GM12865 (cell line): ENCODE measurements around the gene MYO18B.

Experiments used
- DNase-seq: peaks from one replicate; pipeline ENCODE4 v3.0.0; 2010; ENCODE audit warnings: low read depth
- H3K4me3 ChIP-seq: 2 replicates; pipeline ENCODE4 v1.5.1; 2011; ENCODE audit warnings: mild to moderate bottlenecking, low read depth, low read length, control low read depth
- TF ChIP-seq, protein P1 (sequence below): IDR thresholded peaks from 2 replicates; pipeline ENCODE4 v1.5.1; 2011; ENCODE audit warnings: low read length, control low read depth, low read depth, inconsistent platforms; ENCODE audit not compliant: insufficient read depth; ENCODE audit errors: missing control alignments

MYO18B gene

DNA sequence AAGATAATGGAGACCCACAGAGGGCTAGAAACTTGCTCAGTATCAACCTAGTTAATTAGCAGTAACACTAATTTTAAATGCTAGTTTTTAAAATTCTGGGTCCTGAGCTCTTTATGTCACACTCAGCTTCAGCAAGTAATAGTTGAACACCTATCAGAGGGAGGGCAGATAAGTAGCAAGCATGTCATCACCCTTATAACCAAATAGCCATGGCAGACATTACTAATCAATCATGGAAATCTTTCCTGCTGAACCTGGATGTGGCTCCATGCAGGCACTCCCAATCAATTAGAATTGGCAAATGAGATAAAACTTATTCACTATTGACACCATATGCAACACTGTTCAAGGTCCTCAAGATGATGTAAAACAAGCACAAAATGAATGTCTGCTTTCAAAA is 315.7 kb downstream of the MYO18B start:
- TF ChIP-seq, protein P1, sequence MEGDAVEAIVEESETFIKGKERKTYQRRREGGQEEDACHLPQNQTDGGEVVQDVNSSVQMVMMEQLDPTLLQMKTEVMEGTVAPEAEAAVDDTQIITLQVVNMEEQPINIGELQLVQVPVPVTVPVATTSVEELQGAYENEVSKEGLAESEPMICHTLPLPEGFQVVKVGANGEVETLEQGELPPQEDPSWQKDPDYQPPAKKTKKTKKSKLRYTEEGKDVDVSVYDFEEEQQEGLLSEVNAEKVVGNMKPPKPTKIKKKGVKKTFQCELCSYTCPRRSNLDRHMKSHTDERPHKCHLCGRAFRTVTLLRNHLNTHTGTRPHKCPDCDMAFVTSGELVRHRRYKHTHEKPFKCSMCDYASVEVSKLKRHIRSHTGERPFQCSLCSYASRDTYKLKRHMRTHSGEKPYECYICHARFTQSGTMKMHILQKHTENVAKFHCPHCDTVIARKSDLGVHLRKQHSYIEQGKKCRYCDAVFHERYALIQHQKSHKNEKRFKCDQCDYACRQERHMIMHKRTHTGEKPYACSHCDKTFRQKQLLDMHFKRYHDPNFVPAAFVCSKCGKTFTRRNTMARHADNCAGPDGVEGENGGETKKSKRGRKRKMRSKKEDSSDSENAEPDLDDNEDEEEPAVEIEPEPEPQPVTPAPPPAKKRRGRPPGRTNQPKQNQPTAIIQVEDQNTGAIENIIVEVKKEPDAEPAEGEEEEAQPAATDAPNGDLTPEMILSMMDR = no peak
- no peak for DNase-seq
- H3K4me3 ChIP-seq = no peak overlapping the region

DNA sequence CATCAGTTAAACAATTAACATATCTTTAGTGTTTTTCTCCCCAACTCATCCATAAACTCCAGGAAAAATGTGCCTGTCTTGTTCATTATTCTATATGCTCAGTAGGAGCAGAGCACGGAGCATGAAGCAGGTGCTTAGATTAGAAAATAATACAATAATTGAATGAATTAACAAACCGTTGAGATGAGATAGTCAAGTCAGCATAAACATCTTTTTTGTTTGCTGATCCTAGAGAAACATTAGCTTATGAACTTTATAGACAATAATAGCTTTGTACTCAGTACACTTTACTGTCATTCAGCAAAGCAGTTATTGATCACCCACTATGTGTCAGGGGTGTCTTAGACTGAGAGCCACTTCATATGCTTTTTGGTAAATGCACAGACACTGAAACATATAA is 322.1 kb downstream of the MYO18B start:
- no peak for DNase-seq
- TF ChIP-seq, protein P1 = no peak
- no peak overlapping the region for H3K4me3 ChIP-seq

DNA sequence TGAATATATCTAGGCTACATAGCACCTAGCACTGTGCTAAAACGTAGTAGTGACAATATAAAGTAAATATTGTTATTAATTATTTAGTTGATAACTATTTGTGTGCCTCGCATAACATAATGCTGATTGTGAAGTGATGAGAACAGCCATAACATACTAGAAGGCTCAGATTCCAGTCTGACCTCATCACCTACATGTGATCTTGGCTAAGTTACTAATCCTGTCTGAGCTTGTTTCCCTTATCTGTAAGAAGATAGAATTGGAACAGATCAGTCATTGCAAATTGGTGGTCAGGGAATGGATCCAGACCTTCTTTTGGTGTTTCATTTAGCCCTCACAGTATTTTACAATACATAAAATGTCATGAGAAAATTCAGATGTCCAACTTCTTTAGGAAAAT is 323.9 kb downstream of the MYO18B start:
- TF ChIP-seq, protein P1 = no peak
- no peak for DNase-seq

DNA sequence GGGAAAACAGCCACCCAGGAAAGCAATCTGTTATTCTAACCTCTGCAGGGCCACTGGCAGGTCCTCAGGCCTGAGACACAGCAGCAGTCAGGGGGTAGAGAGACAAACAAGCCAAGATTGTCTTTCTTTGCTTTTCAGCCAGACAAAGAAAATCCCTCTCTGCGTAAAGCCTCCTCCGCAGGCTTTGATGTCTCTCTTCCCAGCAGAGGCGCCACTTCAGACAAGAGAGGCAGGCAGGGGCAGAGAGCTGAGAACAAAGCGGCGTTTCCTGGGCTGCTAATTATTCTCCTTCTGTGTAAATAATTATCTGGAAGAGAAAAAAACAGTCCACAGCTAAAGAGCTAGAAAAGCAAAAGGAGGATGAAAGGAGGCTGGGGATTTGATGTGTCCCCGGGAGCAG is 324.5 kb downstream of the MYO18B start:
- DNase-seq = no peak
- TF ChIP-seq, protein P1 = no peak
- H3K4me3 ChIP-seq = no peak overlapping the region

More for the DNA sequence above, 323.9 kb downstream of the MYO18B start:
- H3K4me3 ChIP-seq = no peak overlapping the region

DNA sequence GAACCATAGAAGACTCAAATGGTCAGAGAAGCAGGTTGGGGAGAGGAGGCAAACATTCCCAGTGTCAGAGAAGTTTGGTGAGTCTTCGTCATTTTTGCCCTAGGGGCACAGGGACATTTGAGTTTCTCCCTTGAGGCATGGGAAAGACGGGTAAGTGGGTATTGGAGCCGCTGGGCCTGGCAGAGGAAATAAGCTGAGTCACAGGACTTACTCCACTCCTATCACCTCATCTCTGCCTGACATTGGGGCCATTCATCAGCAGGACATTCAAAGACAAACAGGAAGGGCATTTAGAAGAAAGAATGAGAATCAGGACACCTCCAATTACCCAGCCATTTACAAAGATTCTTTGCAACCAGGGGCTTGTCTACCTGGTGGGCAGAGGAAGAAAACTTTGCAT is 326.6 kb downstream of the MYO18B start:
- DNase-seq = no peak

DNA sequence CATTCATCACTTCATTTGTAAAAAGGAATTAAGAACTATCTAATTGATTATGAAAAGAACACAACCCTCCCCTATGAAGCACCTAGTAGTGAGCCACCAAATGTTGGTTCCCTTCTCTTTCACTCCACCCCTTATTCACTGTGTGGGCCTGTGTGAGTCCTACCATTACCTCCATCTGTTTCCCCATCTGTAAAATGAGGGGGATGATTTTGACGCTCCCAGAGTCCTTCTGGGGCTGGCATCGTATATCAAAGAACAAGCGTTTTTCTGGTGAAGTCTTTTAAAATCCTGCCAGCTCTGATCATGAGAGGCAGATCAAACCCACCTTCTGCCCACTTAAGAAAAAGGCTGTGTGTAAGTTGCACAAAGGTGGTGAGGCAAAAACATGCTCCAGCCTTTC is 330.6 kb downstream of the MYO18B start:
- no peak for DNase-seq
- TF ChIP-seq, protein P1 = no peak
- H3K4me3 ChIP-seq = no peak overlapping the region

More for the DNA sequence above, 326.6 kb downstream of the MYO18B start:
- H3K4me3 ChIP-seq = no peak overlapping the region
- TF ChIP-seq, protein P1 = no peak

DNA sequence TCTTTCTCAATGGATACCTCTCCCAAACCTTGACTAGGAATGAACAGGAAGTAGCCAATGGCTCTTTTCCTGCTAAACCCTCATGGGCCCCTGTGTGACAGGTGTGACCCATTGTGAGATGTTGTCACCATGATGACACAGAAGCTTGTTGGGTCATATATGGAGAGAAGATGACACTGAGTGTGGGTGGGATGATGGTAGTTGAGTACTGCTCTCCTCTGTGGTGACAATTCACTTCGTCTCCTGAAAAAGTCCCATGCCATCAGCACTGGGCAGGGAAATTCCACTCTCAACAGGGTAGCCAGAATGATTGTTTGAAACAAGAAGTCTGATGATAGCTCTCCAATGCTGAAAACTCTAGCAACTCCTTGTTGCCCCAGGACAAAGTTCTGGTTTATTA is 333.3 kb downstream of the MYO18B start:
- peak; percentile 8 for DNase-seq
- TF ChIP-seq, protein P1 = no peak

More for the DNA sequence above, 333.3 kb downstream of the MYO18B start:
- H3K4me3 ChIP-seq = no peak overlapping the region
